Measurements from ENCODE around the gene CLIC3.

The CLIC3 gene

GRCh38 chr9:136973618-136974617, 22.4 kb downstream of the CLIC3 start:
- H3K9me2 ChIP-seq (ENCODE audit: low read depth, low read length): no peaks in the 10 kb centered on the region

GRCh38 chr9:136972743-136973142, 23.6 kb downstream of the CLIC3 start:
- Histone ChIP-seq H3K4me3 (ENCODE audit: low read depth, low read length, poor library complexity, severe bottlenecking) (no peak overlapping the region), H3K27me3 (ENCODE audit: insufficient read depth, low read length) (peaks cover 4% of the 10 kb centered on the region; the same call in 1 of the 2 replicates), H3K36me3 (ENCODE audit: insufficient read depth, low read length) (no peaks in the 10 kb centered on the region), H3K4me2 (ENCODE audit: low read length) (no peak overlapping the region), H3K9ac (ENCODE audit: low read length) (no peak overlapping the region), H3K79me2 (ENCODE audit: insufficient read depth, low read length) (no peaks in the 10 kb centered on the region), H3K27ac (ENCODE audit: low read depth, low read length, poor library complexity, severe bottlenecking) (no peak overlapping the region), H3K4me1 (ENCODE audit: insufficient read depth, low read length, severe bottlenecking) (no peaks in the 10 kb centered on the region), H3K9me3 (ENCODE audit: low read length) (no peaks in the 10 kb centered on the region), H4K20me1 (ENCODE audit: insufficient read depth, low read length) (no peaks in the 10 kb centered on the region), H3F3A (ENCODE audit: insufficient read depth, low read length) (no peaks in the 10 kb centered on the region), H3K9me2 (ENCODE audit: low read depth, low read length) (no peaks in the 10 kb centered on the region), H2AFZ (ENCODE audit: low read length) (no peak overlapping the region)
- TF ChIP-seq CTCF (IDR thresholded peaks at IDR 0.05; ENCODE audit: low read length) (no peak), EZH2 (IDR thresholded peaks at IDR 0.05; ENCODE audit: borderline replicate concordance, low read length) (no peak)

More at GRCh38 chr9:136973618-136974617, 22.4 kb downstream of the CLIC3 start:
- no peaks in the 10 kb centered on the region for H4K20me1 ChIP-seq (ENCODE audit: insufficient read depth, low read length)
- H2AFZ ChIP-seq (ENCODE audit: low read length): no peak overlapping the region
- no peak overlapping the region for H3K4me2 ChIP-seq (ENCODE audit: low read length)
- H3K79me2 ChIP-seq (ENCODE audit: insufficient read depth, low read length): no peaks in the 10 kb centered on the region
- peaks cover 4% of the 10 kb centered on the region; the same call in 1 of the 2 replicates for H3K27me3 ChIP-seq (ENCODE audit: insufficient read depth, low read length)
- no peaks in the 10 kb centered on the region for H3K4me1 ChIP-seq (ENCODE audit: insufficient read depth, low read length, severe bottlenecking)
- no peak overlapping the region for H3K27ac ChIP-seq (ENCODE audit: low read depth, low read length, poor library complexity, severe bottlenecking)
- H3K36me3 ChIP-seq (ENCODE audit: insufficient read depth, low read length): no peaks in the 10 kb centered on the region
- no peak overlapping the region for H3K4me3 ChIP-seq (ENCODE audit: low read depth, low read length, poor library complexity, severe bottlenecking)
- TF ChIP-seq EZH2 (IDR thresholded peaks at IDR 0.05; ENCODE audit: borderline replicate concordance, low read length) (no peak), CTCF (IDR thresholded peaks at IDR 0.05; ENCODE audit: low read length) (no peak)
- H3K9me3 ChIP-seq (ENCODE audit: low read length): no peaks in the 10 kb centered on the region
- no peaks in the 10 kb centered on the region for H3F3A ChIP-seq (ENCODE audit: insufficient read depth, low read length)
- H3K9ac ChIP-seq (ENCODE audit: low read length): no peak overlapping the region

GRCh38 chr9:136972335-136972734, 24.0 kb downstream of the CLIC3 start:
- Histone ChIP-seq H3F3A (ENCODE audit: insufficient read depth, low read length) (no peaks in the 10 kb centered on the region), H3K79me2 (ENCODE audit: insufficient read depth, low read length) (no peaks in the 10 kb centered on the region), H3K36me3 (ENCODE audit: insufficient read depth, low read length) (no peaks in the 10 kb centered on the region), H4K20me1 (ENCODE audit: insufficient read depth, low read length) (no peaks in the 10 kb centered on the region), H3K27ac (ENCODE audit: low read depth, low read length, poor library complexity, severe bottlenecking) (no peak overlapping the region), H3K9me3 (ENCODE audit: low read length) (no peaks in the 10 kb centered on the region), H3K4me1 (ENCODE audit: insufficient read depth, low read length, severe bottlenecking) (no peaks in the 10 kb centered on the region), H3K9me2 (ENCODE audit: low read depth, low read length) (no peaks in the 10 kb centered on the region), H3K9ac (ENCODE audit: low read length) (no peak overlapping the region), H3K4me2 (ENCODE audit: low read length) (no peak overlapping the region), H3K27me3 (ENCODE audit: insufficient read depth, low read length) (peaks cover 4% of the 10 kb centered on the region; the same call in 1 of the 2 replicates), H3K4me3 (ENCODE audit: low read depth, low read length, poor library complexity, severe bottlenecking) (no peak overlapping the region), H2AFZ (ENCODE audit: low read length) (no peak overlapping the region)
- TF ChIP-seq EZH2 (IDR thresholded peaks at IDR 0.05; ENCODE audit: borderline replicate concordance, low read length): no peak
- TF ChIP-seq CTCF (IDR thresholded peaks at IDR 0.05; ENCODE audit: low read length): no peak
